Osteoblast (primary cell): ENCODE data around the gene CIB4. TPM values are rescaled to one million over a fixed set of nuclear protein-coding genes. Genes with fewer than 3 reads are reported as not detected.
A peak's percentile ranks its signal among the peaks of the same experiment; 100 is the strongest.

ENCODE experiments used
- DNase-seq: peaks from one replicate; pipeline ENCODE4 v3.0.0; 2011; ENCODE audit warnings: low spot score, mixed read lengths; ENCODE audit not compliant: insufficient read length; ENCODE audit errors: missing footprints
- H2AFZ ChIP-seq: 2 replicates; pipeline ENCODE4 v1.6.0; 2011; ENCODE audit warnings: mild to moderate bottlenecking, low read length
- H3K27ac ChIP-seq: 2 replicates; pipeline ENCODE4 v1.5.1; 2011; ENCODE audit warnings: mild to moderate bottlenecking, low read depth, low read length, moderate library complexity
- H3K27me3 ChIP-seq: 2 replicates; pipeline ENCODE4 v1.6.0; 2012; ENCODE audit warnings: mild to moderate bottlenecking, control low read depth, inconsistent platforms, low read length, moderate library complexity; ENCODE audit not compliant: insufficient read depth
- H3K36me3 ChIP-seq: 2 replicates; pipeline ENCODE4 v1.5.1; 2011; ENCODE audit warnings: mild to moderate bottlenecking, low read length, control low read depth, moderate library complexity; ENCODE audit not compliant: insufficient read depth
- H3K4me1 ChIP-seq: 2 replicates; pipeline ENCODE4 v1.5.1; 2011; ENCODE audit warnings: mild to moderate bottlenecking, low read length, control low read depth, moderate library complexity; ENCODE audit not compliant: insufficient read depth
- H3K4me2 ChIP-seq: 2 replicates; pipeline ENCODE4 v1.6.0; 2011; ENCODE audit warnings: mild to moderate bottlenecking, low read length; ENCODE audit not compliant: insufficient read depth
- H3K4me3 ChIP-seq: fragments of 200-600 bp; sonication (generic); 3 replicates; pipeline ENCODE4 v1.5.1; 2012; ENCODE audit warnings: mild to moderate bottlenecking, low read length, inconsistent platforms; ENCODE audit not compliant: insufficient read depth
- H3K79me2 ChIP-seq: 2 replicates; pipeline ENCODE4 v1.6.0; 2012; ENCODE audit warnings: mild to moderate bottlenecking, low read length, control low read depth, inconsistent platforms; ENCODE audit not compliant: insufficient read depth
- H3K9me3 ChIP-seq: 2 replicates; pipeline ENCODE4 v1.5.1; 2011; ENCODE audit warnings: low read depth, low read length, control low read depth
- H4K20me1 ChIP-seq: 2 replicates; pipeline ENCODE4 v1.6.0; 2012; ENCODE audit warnings: mild to moderate bottlenecking, low read length, control low read depth; ENCODE audit not compliant: insufficient read depth
- small RNA-seq: library from RNA; depleted of rRNA; stranded (forward); fragments of <200 nt; gene quantifications from one replicate; pipeline ENCODE3, GENCODE V24; 2012
- total RNA-seq: library from RNA; depleted of rRNA; stranded (reverse); fragments of >200 nt; gene quantifications from 2 replicates; pipeline ENCODE4 v1.2.3, GENCODE V29; 2012
- TF ChIP-seq, protein P1 (sequence below): IDR thresholded peaks from 2 replicates; pipeline ENCODE4 v1.5.1; 2011; ENCODE audit warnings: mild to moderate bottlenecking, low read depth, low read length, moderate library complexity; ENCODE audit errors: extremely low read depth

CIB4 gene
- total RNA-seq, 1 donor, result not detected

DNA sequence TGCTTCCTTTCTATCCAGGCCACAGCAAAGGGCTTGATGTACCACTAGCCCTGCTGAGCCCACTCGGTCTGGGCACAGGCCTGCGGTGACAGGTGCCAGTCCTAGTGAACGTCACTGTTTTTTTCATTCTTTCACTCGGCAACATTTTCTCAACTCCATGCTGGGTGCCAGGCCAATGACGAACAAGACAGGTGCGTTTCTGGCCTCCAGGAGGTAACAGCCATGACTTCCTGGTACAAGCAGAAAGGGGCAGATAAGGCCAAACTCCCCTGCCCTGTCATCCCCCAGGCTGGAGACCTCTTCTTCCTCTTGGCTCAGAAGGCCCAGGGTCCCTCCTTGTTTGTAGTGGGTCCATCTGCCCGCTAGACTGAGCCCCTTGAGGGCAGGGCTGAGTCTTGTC is 107.5 kb downstream of the CIB4 start:
- no peak overlapping the region for H3K4me3 ChIP-seq
- TF ChIP-seq, protein P1, sequence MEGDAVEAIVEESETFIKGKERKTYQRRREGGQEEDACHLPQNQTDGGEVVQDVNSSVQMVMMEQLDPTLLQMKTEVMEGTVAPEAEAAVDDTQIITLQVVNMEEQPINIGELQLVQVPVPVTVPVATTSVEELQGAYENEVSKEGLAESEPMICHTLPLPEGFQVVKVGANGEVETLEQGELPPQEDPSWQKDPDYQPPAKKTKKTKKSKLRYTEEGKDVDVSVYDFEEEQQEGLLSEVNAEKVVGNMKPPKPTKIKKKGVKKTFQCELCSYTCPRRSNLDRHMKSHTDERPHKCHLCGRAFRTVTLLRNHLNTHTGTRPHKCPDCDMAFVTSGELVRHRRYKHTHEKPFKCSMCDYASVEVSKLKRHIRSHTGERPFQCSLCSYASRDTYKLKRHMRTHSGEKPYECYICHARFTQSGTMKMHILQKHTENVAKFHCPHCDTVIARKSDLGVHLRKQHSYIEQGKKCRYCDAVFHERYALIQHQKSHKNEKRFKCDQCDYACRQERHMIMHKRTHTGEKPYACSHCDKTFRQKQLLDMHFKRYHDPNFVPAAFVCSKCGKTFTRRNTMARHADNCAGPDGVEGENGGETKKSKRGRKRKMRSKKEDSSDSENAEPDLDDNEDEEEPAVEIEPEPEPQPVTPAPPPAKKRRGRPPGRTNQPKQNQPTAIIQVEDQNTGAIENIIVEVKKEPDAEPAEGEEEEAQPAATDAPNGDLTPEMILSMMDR, result no peak
- no peaks in the 10 kb centered on the region for H4K20me1 ChIP-seq
- H3K4me2 ChIP-seq, result no peak overlapping the region
- peaks cover 11% of the 10 kb centered on the region for H3K4me1 ChIP-seq
- no peak for DNase-seq
- no peaks in the 10 kb centered on the region for H3K79me2 ChIP-seq
- no peak overlapping the region for H2AFZ ChIP-seq
- peaks cover 8% of the 10 kb centered on the region for H3K27me3 ChIP-seq
- no peak overlapping the region for H3K27ac ChIP-seq
- no peaks in the 10 kb centered on the region for H3K36me3 ChIP-seq
- no peaks in the 10 kb centered on the region for H3K9me3 ChIP-seq

DNA sequence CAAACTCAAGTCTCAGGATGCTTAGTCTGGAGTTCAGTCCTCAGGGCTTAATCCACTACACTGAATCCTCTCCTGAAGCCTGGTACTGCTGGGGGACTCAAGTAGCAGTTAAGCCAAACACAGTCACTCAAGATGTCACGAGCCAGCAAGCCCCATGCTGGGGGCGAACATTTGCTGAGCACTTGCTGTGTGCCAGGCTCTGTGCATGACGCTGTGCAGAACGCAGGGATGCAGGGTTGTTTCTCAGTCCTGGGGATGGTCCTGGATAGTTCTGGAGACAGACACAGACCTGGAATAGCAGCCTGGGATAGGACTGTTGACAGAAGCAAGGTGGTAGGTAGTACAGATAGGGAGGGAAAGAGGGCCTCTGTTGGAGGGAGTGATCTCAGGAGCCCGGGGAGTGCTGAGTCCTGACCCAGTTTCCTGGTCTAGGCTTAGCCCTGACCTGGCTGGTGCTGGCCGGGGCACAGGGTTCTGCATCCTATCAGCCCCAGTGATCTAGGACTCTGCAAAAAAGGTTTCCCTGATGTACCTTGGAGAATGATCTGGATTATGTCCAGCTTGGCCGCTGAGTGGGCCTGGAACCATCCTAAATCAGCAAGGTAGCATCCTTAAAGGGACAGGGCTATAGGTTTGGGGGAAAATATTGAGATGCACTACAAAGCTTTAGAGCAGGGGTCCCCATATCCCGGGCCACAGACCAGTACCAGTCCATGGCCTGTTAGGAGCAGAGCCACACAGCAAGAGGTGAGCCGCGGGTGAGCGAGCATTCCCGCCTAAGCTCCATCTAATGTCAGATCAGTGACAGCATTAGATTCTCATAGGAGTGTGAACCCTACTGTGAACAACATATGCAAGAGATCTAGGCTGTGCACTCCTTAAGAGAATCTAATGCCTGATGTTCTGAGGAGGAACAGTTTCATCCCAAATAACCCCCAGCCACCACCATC is 108.6 kb downstream of the CIB4 start:
- no peaks in the 10 kb centered on the region for H3K79me2 ChIP-seq
- H3K9me3 ChIP-seq, result no peaks in the 10 kb centered on the region
- no peaks in the 10 kb centered on the region for H4K20me1 ChIP-seq
- no peak overlapping the region for H3K27ac ChIP-seq
- H3K27me3 ChIP-seq, result peaks cover 8% of the 10 kb centered on the region
- H3K4me1 ChIP-seq, result peaks cover 11% of the 10 kb centered on the region
- no peak overlapping the region for H2AFZ ChIP-seq
- TF ChIP-seq, protein P1, result no peak
- no peak overlapping the region for H3K4me2 ChIP-seq
- H3K4me3 ChIP-seq, result no peak overlapping the region
- peak; percentile 47 for DNase-seq
- no peaks in the 10 kb centered on the region for H3K36me3 ChIP-seq

Small RNAs within 50 kb of the gene (small RNA-seq; reads per million reads assigned to genes)
- not detected for gene AC015977.1

Other genes with a start within 250 kb of the CIB4 start
- under 0.01 and 0.36 TPM in 2 replicates for gene DRC1, start 239.4 kb downstream of the CIB4 start, total RNA-seq
- not detected in 2 replicates for gene OTOF, start 163.2 kb downstream of the CIB4 start, total RNA-seq
- gene KCNK3, start 51.4 kb upstream of the CIB4 start, total RNA-seq, result not detected in 2 replicates
- gene SLC35F6, start 122.9 kb upstream of the CIB4 start, total RNA-seq, result 82.8 and 83.6 TPM in 2 replicates
- gene CENPA, start 144.7 kb upstream of the CIB4 start, total RNA-seq, result 2.2 and 2.9 TPM in 2 replicates
- gene DPYSL5, start 206.8 kb upstream of the CIB4 start, total RNA-seq, result not detected in 2 replicates